Keratinocyte (primary cell): ENCODE data around the gene CTTNBP2. TPM values are rescaled to one million over a fixed set of nuclear protein-coding genes. Genes with fewer than 3 reads are reported as not detected.

Experiments
- DNase-seq: peaks from one replicate; pipeline ENCODE4 v3.0.0-alpha.2; 2011; ENCODE audit warnings: low read depth, missing footprints, low spot score
- FAIRE-seq: peaks from 2 replicates; lab custom pipeline; 2011; peaks lifted over from hg19 to GRCh38; lab: Jason Lieb, UNC
- H2AFZ ChIP-seq: 2 replicates; pipeline ENCODE4 v1.6.0; 2012; ENCODE audit warnings: low read length, control low read depth, inconsistent platforms; ENCODE audit not compliant: control insufficient read depth
- H3K27ac ChIP-seq: 2 replicates; pipeline ENCODE4 v1.5.1; 2011; ENCODE audit warnings: low read length; ENCODE audit not compliant: control insufficient read depth, insufficient read depth
- H3K27me3 ChIP-seq: 3 replicates; pipeline ENCODE4 v1.6.0; 2011; ENCODE audit warnings: low read length; ENCODE audit not compliant: control insufficient read depth, insufficient read depth; ENCODE audit errors: extremely low read depth
- H3K36me3 ChIP-seq, 2 experiments: 2 replicates in 1 of 2; 3 replicates in 1 of 2; pipeline ENCODE4 v1.5.1; 2011; ENCODE audit warnings: low read length in 2 of 2, mild to moderate bottlenecking in 1 of 2; ENCODE audit not compliant: control insufficient read depth in 2 of 2, insufficient read depth in 2 of 2; ENCODE audit errors: extremely low read depth in 1 of 2
- H3K4me1 ChIP-seq: 3 replicates; pipeline ENCODE4 v1.5.1; 2011; ENCODE audit warnings: low read length; ENCODE audit not compliant: control insufficient read depth, insufficient read depth; ENCODE audit errors: extremely low read depth
- H3K4me2 ChIP-seq: 3 replicates; pipeline ENCODE4 v1.6.0; 2011; ENCODE audit warnings: low read depth, low read length; ENCODE audit not compliant: control insufficient read depth, insufficient read depth; ENCODE audit errors: extremely low read depth
- H3K4me3 ChIP-seq, 3 experiments: fragments of 200-600 bp in 1 of 3; sonication (generic) in 1 of 3; 2 replicates in 2 of 3; 3 replicates in 1 of 3; pipeline ENCODE4 v1.5.1; 2011 to 2016; ENCODE audit warnings: low read length in 3 of 3, mild to moderate bottlenecking in 3 of 3, control low read depth in 2 of 3, inconsistent platforms in 1 of 3, low read depth in 1 of 3, mixed read lengths in 1 of 3, mixed run types in 1 of 3, moderate library complexity in 1 of 3; ENCODE audit not compliant: control insufficient read depth in 2 of 3, insufficient read depth in 2 of 3; ENCODE audit errors: extremely low read depth in 1 of 3
- H3K79me2 ChIP-seq: 2 replicates; pipeline ENCODE4 v1.6.0; 2012; ENCODE audit warnings: low read length; ENCODE audit not compliant: control insufficient read depth, insufficient read depth
- H3K9ac ChIP-seq: 3 replicates; pipeline ENCODE4 v1.6.0; 2011; ENCODE audit warnings: low read length; ENCODE audit not compliant: control insufficient read depth, insufficient read depth; ENCODE audit errors: extremely low read depth
- H3K9me1 ChIP-seq: 3 replicates; pipeline ENCODE4 v1.6.0; 2011; ENCODE audit warnings: low read length; ENCODE audit not compliant: control insufficient read depth, insufficient read depth; ENCODE audit errors: extremely low read depth
- H3K9me3 ChIP-seq: 2 replicates; pipeline ENCODE4 v1.5.1; 2012; ENCODE audit warnings: low read depth, low read length; ENCODE audit not compliant: control insufficient read depth
- H4K20me1 ChIP-seq: 3 replicates; pipeline ENCODE4 v1.6.0; 2011; ENCODE audit warnings: low read length; ENCODE audit not compliant: control insufficient read depth, insufficient read depth; ENCODE audit errors: extremely low read depth
- CTCF ChIP-seq, 3 experiments: IDR thresholded peaks in 1 of 3; conservative IDR thresholded peaks in 1 of 3; optimal IDR thresholded peaks in 1 of 3; 2 replicates in 2 of 3; 3 replicates in 1 of 3; pipeline versions ENCODE3 to v1.5.1; 2011; ENCODE audit warnings: low read length in 3 of 3, mild to moderate bottlenecking in 3 of 3, moderate library complexity in 2 of 3, control low read depth in 1 of 3, inconsistent platforms in 1 of 3; ENCODE audit not compliant: insufficient read depth in 2 of 3; ENCODE audit errors: extremely low read depth in 1 of 3
- EZH2 ChIP-seq: IDR thresholded peaks from one replicate; pipeline ENCODE4 v1.6.1; 2012; ENCODE audit warnings: inconsistent platforms, mild to moderate bottlenecking, low read length, moderate library complexity
- dilution Hi-C: fragments of 300-500 bp; cut with MboI; formaldehyde crosslinking; loops from one replicate; pipeline ENCODE4 v1.7.0; 2020; ENCODE audit warnings: low sequenced_read_pairs; ENCODE audit not compliant: extremely low pct_ligation_motif_present
- polyA plus RNA-seq, 5 experiments: library from polyadenylated mRNA; depleted of rRNA in 3 of 5; stranded (reverse) in 3 of 5; stranded (forward) in 1 of 5; unstranded in 1 of 5; fragments of >200 nt; gene quantifications; 1 replicate in 1 of 5; 2 replicates in 3 of 5; 3 replicates in 1 of 5; pipeline versions ENCODE4 v1.2.1 to v1.2.3, GENCODE V29; 2011 to 2012; ENCODE audit warnings: missing spikeins in 2 of 5, low read depth in 1 of 5, low replicate concordance in 1 of 5

CTTNBP2 gene
- polyA plus RNA-seq, 1 donor (not counting 4 experiments of a cell fraction or from before 2014, with no cell fraction given): 0.55 TPM

DNA sequence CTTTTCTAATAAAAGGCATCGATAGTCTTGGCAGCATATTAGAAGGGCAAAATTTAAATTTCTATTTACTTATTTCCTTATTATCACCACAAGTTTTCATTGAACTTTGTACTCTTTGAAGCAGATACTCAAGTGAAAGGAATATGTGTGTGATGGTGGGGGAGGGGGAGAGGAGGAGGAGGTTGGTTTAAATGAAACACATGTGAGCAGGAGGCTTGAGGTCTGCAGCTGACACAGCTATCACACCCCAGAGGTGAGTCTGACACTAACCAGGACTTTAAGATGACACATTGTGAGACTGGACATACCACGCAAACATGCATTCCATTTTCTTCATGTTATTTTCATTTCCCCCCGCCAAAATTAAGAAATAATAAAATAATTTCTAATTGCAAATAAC, 63.3 kb downstream of the CTTNBP2 start:
- dilution Hi-C loops: no loop called here
- Histone ChIP-seq H3K4me2 (no peak overlapping the region), H3K27ac (no peak overlapping the region), H3K36me3 (no peaks in the 10 kb centered on the region), H3K9me3 (no peaks in the 10 kb centered on the region), H3K9ac (no peak overlapping the region), H3K4me3 (no peak overlapping the region), H4K20me1 (no peaks in the 10 kb centered on the region), H2AFZ (no peak overlapping the region), H3K9me1 (no peaks in the 10 kb centered on the region), H3K79me2 (no peaks in the 10 kb centered on the region), H3K4me1 (peaks cover 4% of the 10 kb centered on the region), H3K27me3 (no peaks in the 10 kb centered on the region)
- FAIRE-seq (no peak), DNase-seq (no peak)
- TF ChIP-seq CTCF (optimal IDR thresholded peaks at IDR 0.05 in 1 of 3, IDR thresholded peaks at IDR 0.05 in 1 of 3, conservative IDR thresholded peaks at IDR 0.05 in 1 of 3; ENCODE audit: extremely low read depth in 1 of 3, insufficient read depth in 2 of 3, low read length in 3 of 3): no peak
- no peak for TF ChIP-seq EZH2

- Histone ChIP-seq H3K27me3 (no peaks in the 10 kb centered on the region), H3K4me1 (peaks cover 4% of the 10 kb centered on the region), H3K36me3 (no peaks in the 10 kb centered on the region), H3K27ac (no peak overlapping the region), H3K9me1 (no peaks in the 10 kb centered on the region), H3K9ac (no peak overlapping the region), H3K4me2 (no peak overlapping the region), H4K20me1 (no peaks in the 10 kb centered on the region), H3K4me3 (no peak overlapping the region), H2AFZ (no peak overlapping the region), H3K9me3 (no peaks in the 10 kb centered on the region), H3K79me2 (no peaks in the 10 kb centered on the region)
- dilution Hi-C loops: no loop called here
- no peak for TF ChIP-seq EZH2
- no peak for DNase-seq
- FAIRE-seq: no peak
Measured at GRCh38 chr7:117808910-117809705, 64.1 kb downstream of the CTTNBP2 start.
